MCF 10A (cell line): ENCODE data around the gene SKAP2. TPM values are rescaled to one million over a fixed set of nuclear protein-coding genes. Genes with fewer than 3 reads are reported as not detected.

ENCODE experiments used
- BruUV-seq: library from RNA; stranded (reverse); fragments of 400-500 nt; replicated peaks from 2 replicates; lab custom pipeline; 2021; lab: Mats Ljungman, UMichigan
- CTCF ChIA-PET: fragments of 300-600 bp; sonication (Branson Sonifier 250); formaldehyde crosslinking; extraction: SDS; loops from one replicate; lab custom pipeline; 2021; ENCODE audit warnings: antibody characterized with exemption, inconsistent platforms; lab: Yijun Ruan, JAX
- POLR2A ChIA-PET: fragments of 300-600, 350-650 bp; sonication (Branson Sonifier 250); formaldehyde crosslinking; extraction: SDS; loops from one replicate; lab custom pipeline; 2020; ENCODE audit warnings: antibody characterized with exemption, inconsistent platforms; lab: Yijun Ruan, JAX
- DNase-seq: peaks from one replicate; pipeline ENCODE4 v3.0.0-alpha.2; 2018; ENCODE audit not compliant: unreplicated experiment
- H3K27ac Mint-ChIP-seq: one replicate; pipeline ENCODE4 v1.8.0; 2022; ENCODE audit warnings: mild to moderate bottlenecking, low read depth, mixed read lengths; ENCODE audit not compliant: unreplicated experiment
- H3K27me3 Mint-ChIP-seq: one replicate; pipeline ENCODE4 v1.8.0; 2022; ENCODE audit warnings: mixed read lengths; ENCODE audit not compliant: insufficient read depth, unreplicated experiment
- H3K36me3 Mint-ChIP-seq: one replicate; pipeline ENCODE4 v1.8.0; 2022; ENCODE audit warnings: mild to moderate bottlenecking, moderate library complexity, mixed read lengths; ENCODE audit not compliant: insufficient read depth, unreplicated experiment
- H3K4me1 Mint-ChIP-seq: one replicate; pipeline ENCODE4 v1.8.0; 2022; ENCODE audit warnings: mixed read lengths; ENCODE audit not compliant: insufficient read depth, unreplicated experiment
- H3K4me3 Mint-ChIP-seq: one replicate; pipeline ENCODE4 v1.8.0; 2022; ENCODE audit warnings: mild to moderate bottlenecking, moderate library complexity, mixed read lengths; ENCODE audit not compliant: unreplicated experiment
- H3K9me3 Mint-ChIP-seq: one replicate; pipeline ENCODE4 v1.8.0; 2022; ENCODE audit warnings: mixed read lengths; ENCODE audit not compliant: unreplicated experiment
- CTCF ChIP-seq: fragments of 200-600 bp; IDR thresholded peaks from one replicate; pipeline ENCODE4 v1.8.0; 2022; ENCODE audit warnings: antibody characterized with exemption, mild to moderate bottlenecking; ENCODE audit not compliant: unreplicated experiment
- intact Hi-C: fragments of 100-400 bp; cut with micrococcal nuclease; formaldehyde crosslinking; loops from 2 replicates; pipeline ENCODE4 v1.14.1; 2022
- total RNA-seq: library from RNA; stranded (reverse); gene quantifications from 2 replicates; pipeline ENCODE4 v1.2.3, GENCODE V29; 2022

The SKAP2 gene
- total RNA-seq, 1 experiment from 2014 or later, result 27.5 TPM

- H3K36me3 Mint-ChIP-seq, result no peaks in the 10 kb centered on the region
- no peak overlapping the region for H3K27ac Mint-ChIP-seq
- BruUV-seq, result no TSS peak
- DNase-seq, result no peak
- CTCF ChIA-PET, result interaction anchor here (0.8 to 1.0 kb wide), 2 partner anchors 11 to 13 kb away, joined by 4 read pairs; no protein-coding TSS in a partner anchor
- no peaks in the 10 kb centered on the region for H3K9me3 Mint-ChIP-seq
- no peak overlapping the region for H3K4me3 Mint-ChIP-seq
- POLR2A ChIA-PET, result interaction anchor here (0.5 to 2.0 kb wide), 2 partner anchors 8 to 143 kb away, joined by 4 to 7 read pairs; no protein-coding TSS in a partner anchor
- no peak for TF ChIP-seq CTCF
- H3K27me3 Mint-ChIP-seq, result no peaks in the 10 kb centered on the region
- H3K4me1 Mint-ChIP-seq, result peaks cover 7% of the 10 kb centered on the region
- intact Hi-C loops, result no loop called here
Observed at GRCh38 chr7:26700386-26700785, 164.0 kb downstream of the SKAP2 start.

DNA sequence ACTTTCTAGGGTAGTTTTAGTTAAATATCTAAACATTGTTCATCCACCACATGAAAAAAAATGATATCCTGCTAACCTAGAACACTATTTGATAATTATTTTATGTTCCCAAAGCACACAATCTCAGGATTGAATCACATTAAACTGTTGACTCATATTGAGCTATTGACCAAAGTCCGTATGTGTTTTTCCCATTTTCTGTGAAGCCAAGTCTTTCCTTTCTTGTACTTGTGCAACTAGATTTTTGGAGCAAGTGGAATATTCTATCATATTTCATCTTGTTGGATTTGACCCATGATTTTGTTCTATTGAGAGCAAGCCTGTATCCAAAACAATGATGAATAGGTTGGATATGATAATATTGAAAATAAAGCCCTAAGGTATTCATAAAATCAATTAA lies 164.6 kb downstream of the SKAP2 start:
- CTCF ChIA-PET, result interaction anchor here (1.0 to 2.0 kb wide), 3 partner anchors 11 to 17 kb away, joined by 4 to 8 read pairs (median 6); no protein-coding TSS in a partner anchor
- BruUV-seq, result no TSS peak
- peaks cover 6% of the 10 kb centered on the region for H3K4me1 Mint-ChIP-seq

GRCh38 chr7:26698806-26699205 lies 165.6 kb downstream of the SKAP2 start:
- H3K9me3 Mint-ChIP-seq, result no peaks in the 10 kb centered on the region
- no peaks in the 10 kb centered on the region for H3K36me3 Mint-ChIP-seq
- CTCF ChIA-PET, result interaction anchor here (1.1 to 2.0 kb wide), 3 partner anchors 12 to 18 kb away, joined by 3 to 8 read pairs (median 6); no protein-coding TSS in a partner anchor
- no peak for DNase-seq
- POLR2A ChIA-PET, result interaction anchor here (0.7 to 2.6 kb wide), 5 partner anchors 8 to 403 kb away, joined by 3 to 9 read pairs (median 3); no protein-coding TSS in a partner anchor
- no peaks in the 10 kb centered on the region for H3K4me1 Mint-ChIP-seq
- no TSS peak for BruUV-seq
- no peak overlapping the region for H3K4me3 Mint-ChIP-seq
- no peaks in the 10 kb centered on the region for H3K27me3 Mint-ChIP-seq
- no peak for TF ChIP-seq CTCF
- H3K27ac Mint-ChIP-seq, result no peak overlapping the region
- intact Hi-C loops, result no loop called here

More for the DNA sequence above, 164.6 kb downstream of the SKAP2 start:
- POLR2A ChIA-PET, result interaction anchor here (1.2 to 2.0 kb wide), 2 partner anchors 8 to 402 kb away, joined by 3 to 7 read pairs; no protein-coding TSS in a partner anchor
- intact Hi-C loops, result no loop called here
- Mint-ChIP-seq H3K4me3 (no peak overlapping the region), H3K36me3 (no peaks in the 10 kb centered on the region), H3K27me3 (no peaks in the 10 kb centered on the region), H3K9me3 (no peaks in the 10 kb centered on the region), H3K27ac (no peak overlapping the region)
- no peak for TF ChIP-seq CTCF
- no peak for DNase-seq

DNA sequence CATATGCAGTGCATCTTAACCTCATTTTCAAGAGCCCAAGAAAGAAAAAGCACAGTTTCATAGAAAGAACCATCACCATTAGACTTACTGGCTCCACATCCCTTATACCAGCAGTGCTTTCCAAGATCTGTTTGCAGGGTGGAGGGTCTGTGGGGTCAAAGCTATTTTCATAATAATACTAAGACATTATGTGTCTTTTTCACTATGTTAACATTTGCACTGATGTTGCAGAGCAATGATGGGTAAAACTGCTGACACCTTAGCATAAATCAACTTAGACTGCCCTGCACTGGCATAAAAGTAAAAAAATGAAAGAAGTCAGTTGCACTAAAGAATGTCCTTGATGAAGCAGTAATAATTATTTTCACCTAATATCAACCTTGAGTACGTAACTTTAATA lies 166.2 kb downstream of the SKAP2 start:
- no peaks in the 10 kb centered on the region for H3K4me1 Mint-ChIP-seq
- ChIA-PET POLR2A (interaction anchor here (0.7 to 2.6 kb wide), 4 partner anchors 9 to 108 kb away, joined by 3 to 9 read pairs (median 3); no protein-coding TSS in a partner anchor), CTCF (interaction anchor here (1.1 to 2.0 kb wide), 3 partner anchors 11 to 18 kb away, joined by 3 to 8 read pairs (median 6); no protein-coding TSS in a partner anchor)
- no peak overlapping the region for H3K4me3 Mint-ChIP-seq
- no TSS peak for BruUV-seq
- DNase-seq, result no peak
- H3K36me3 Mint-ChIP-seq, result no peaks in the 10 kb centered on the region
- TF ChIP-seq CTCF, result no peak
- H3K27ac Mint-ChIP-seq, result no peak overlapping the region
- intact Hi-C loops, result no loop called here
- no peaks in the 10 kb centered on the region for H3K27me3 Mint-ChIP-seq
- no peaks in the 10 kb centered on the region for H3K9me3 Mint-ChIP-seq
